Activated B cell treated with CpG ODN at 0.5 μM for 24 hours (primary cell): ENCODE data around the gene ROS1. TPM values are rescaled to one million over a fixed set of nuclear protein-coding genes. Genes with fewer than 3 reads are reported as not detected.

Experiments used
- ATAC-seq: fragments of 200-7000 bp; cut with Tn5 transposase; one replicate; pipeline ENCODE4 v1.10.0; 2021; ENCODE audit warnings: low read depth, mild to moderate bottlenecking, moderate library complexity
- CTCF ChIA-PET: fragments of 350-600 bp; sonication (Branson Sonifier 250); formaldehyde crosslinking; loops from one replicate; lab custom pipeline; 2021; ENCODE audit warnings: antibody characterized with exemption; lab: Charles Lee
- POLR2A ChIA-PET: fragments of 350-600 bp; sonication (Branson Sonifier 250); formaldehyde crosslinking; loops from one replicate; lab custom pipeline; 2021; ENCODE audit warnings: antibody characterized with exemption; lab: Charles Lee
- DNase-seq: peaks from one replicate; pipeline ENCODE4 v3.0.0; 2022
- H3K27ac Mint-ChIP-seq: one replicate; pipeline ENCODE4 v1.8.0; 2020; ENCODE audit warnings: mixed read lengths
- H3K27me3 Mint-ChIP-seq: one replicate; pipeline ENCODE4 v1.8.0; 2021; ENCODE audit warnings: mixed read lengths
- H3K36me3 Mint-ChIP-seq: one replicate; pipeline ENCODE4 v1.8.0; 2021; ENCODE audit warnings: low read depth, mixed read lengths
- H3K4me1 Mint-ChIP-seq: one replicate; pipeline ENCODE4 v1.8.0; 2021; ENCODE audit warnings: mixed read lengths
- H3K4me3 Mint-ChIP-seq: one replicate; pipeline ENCODE4 v1.8.0; 2020; ENCODE audit warnings: mild to moderate bottlenecking, mixed read lengths
- H3K9me3 Mint-ChIP-seq: one replicate; pipeline ENCODE4 v1.8.0; 2020; ENCODE audit warnings: mixed read lengths
- CTCF ChIP-seq: fragments of 200-600 bp; IDR thresholded peaks from one replicate; pipeline ENCODE4 v1.8.0; 2022; ENCODE audit warnings: antibody characterized with exemption, mild to moderate bottlenecking
- intact Hi-C: fragments of 100-400 bp; cut with micrococcal nuclease; formaldehyde crosslinking; loops from one replicate; pipeline ENCODE4 v1.15.1; 2024
- total RNA-seq: library from RNA; stranded (reverse); gene quantifications from 2 replicates; pipeline ENCODE4 v1.2.3, GENCODE V29; 2022

Gene ROS1
- total RNA-seq, 1 donor from 2014 or later: not detected

- no peaks in the 10 kb centered on the region for H3K36me3 Mint-ChIP-seq
- no peaks in the 10 kb centered on the region for H3K4me1 Mint-ChIP-seq
- H3K4me3 Mint-ChIP-seq: no peak overlapping the region
- no peak overlapping the region for H3K27ac Mint-ChIP-seq
- POLR2A ChIA-PET: no interaction called here
- ATAC-seq: no peak
- H3K27me3 Mint-ChIP-seq: peaks cover 10% of the 10 kb centered on the region
- TF ChIP-seq CTCF: no peak
- no peak for DNase-seq
- H3K9me3 Mint-ChIP-seq: no peaks in the 10 kb centered on the region
- intact Hi-C loops: no loop called here
- CTCF ChIA-PET: no interaction called here
These were observed 31.3 kb upstream of the ROS1 start for GRCh38 chr6:117456998-117457397.

GRCh38 chr6:117456250-117456649, 30.5 kb upstream of the ROS1 start:
- no peak for TF ChIP-seq CTCF
- DNase-seq: no peak
- H3K4me3 Mint-ChIP-seq: no peak overlapping the region

GRCh38 chr6:117451671-117452070, 25.9 kb upstream of the ROS1 start:
- Mint-ChIP-seq H3K27me3 (peaks cover 11% of the 10 kb centered on the region), H3K9me3 (no peaks in the 10 kb centered on the region), H3K4me3 (no peak overlapping the region), H3K27ac (no peak overlapping the region), H3K4me1 (no peaks in the 10 kb centered on the region), H3K36me3 (no peaks in the 10 kb centered on the region)
- no peak for DNase-seq
- POLR2A ChIA-PET: interaction anchor here (1.0 kb wide), 1 partner anchor 151 kb away, joined by 3 read pairs; the partner anchor contains the start of gene GOPC
- intact Hi-C loops: loop anchor here (2.0 kb wide), 1 partner anchor 1099 kb away; no protein-coding TSS in a partner anchor
- CTCF ChIA-PET: interaction anchor here (0.6 to 2.6 kb wide), 5 partner anchors 15 to 153 kb away, joined by 3 to 9 read pairs (median 5); no protein-coding TSS in a partner anchor
- TF ChIP-seq CTCF: no peak
- no peak for ATAC-seq

More at GRCh38 chr6:117456250-117456649, 30.5 kb upstream of the ROS1 start:
- H3K27me3 Mint-ChIP-seq: peaks cover 10% of the 10 kb centered on the region
- no peak for ATAC-seq
- POLR2A ChIA-PET: no interaction called here
- no peaks in the 10 kb centered on the region for H3K9me3 Mint-ChIP-seq
- CTCF ChIA-PET: no interaction called here
- H3K27ac Mint-ChIP-seq: no peak overlapping the region
- H3K36me3 Mint-ChIP-seq: no peaks in the 10 kb centered on the region
- H3K4me1 Mint-ChIP-seq: no peaks in the 10 kb centered on the region
- intact Hi-C loops: no loop called here

DNA sequence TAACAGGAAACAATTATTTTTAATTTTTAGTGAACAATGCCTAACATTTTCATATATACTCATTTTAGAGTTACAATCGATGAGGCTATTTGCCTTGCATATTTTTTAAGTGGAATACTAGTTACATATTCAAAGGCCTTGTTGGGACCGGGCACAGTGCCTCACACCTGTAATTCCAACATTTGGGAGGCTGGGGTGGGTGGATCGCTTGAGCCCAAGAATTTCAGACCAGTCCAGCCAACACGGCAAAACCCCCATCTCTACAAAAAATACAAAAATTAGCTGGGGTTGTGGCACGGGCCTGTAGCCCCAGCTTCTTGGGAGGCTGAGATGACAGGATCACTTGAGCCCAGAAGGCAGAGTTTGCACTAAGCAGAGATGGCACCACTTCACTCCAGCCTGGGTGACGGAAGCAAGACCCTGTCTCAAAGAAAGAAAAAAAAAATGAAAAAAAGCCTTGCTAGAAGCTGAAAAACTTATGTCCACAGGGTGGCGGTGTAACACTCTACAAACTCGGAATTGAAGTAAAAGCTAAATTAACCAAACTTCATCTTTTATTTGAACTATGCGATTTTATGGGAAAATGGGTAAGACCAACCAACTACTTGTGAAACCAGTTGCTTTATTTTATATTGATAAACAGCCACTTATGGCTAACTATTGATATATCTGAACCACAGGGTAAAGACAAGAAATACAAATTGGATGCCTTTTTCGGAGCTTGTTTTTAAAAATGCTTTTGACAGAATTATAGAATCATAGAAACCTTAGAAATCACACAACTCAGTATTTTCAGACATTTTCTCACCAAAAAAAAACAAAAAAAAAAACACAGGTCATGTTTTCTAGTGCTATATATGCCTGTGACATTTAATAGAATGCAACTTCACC, 24.1 kb upstream of the ROS1 start:
- Mint-ChIP-seq H3K36me3 (no peaks in the 10 kb centered on the region), H3K27me3 (peaks cover 17% of the 10 kb centered on the region), H3K4me3 (no peak overlapping the region), H3K9me3 (no peaks in the 10 kb centered on the region), H3K27ac (no peak overlapping the region), H3K4me1 (no peaks in the 10 kb centered on the region)
- intact Hi-C loops: loop anchor here (1.0 to 2.0 kb wide), 3 partner anchors 107 to 1101 kb away; no protein-coding TSS in a partner anchor
- CTCF ChIA-PET: interaction anchor here (0.7 to 3.4 kb wide), 9 partner anchors 100 to 1661 kb away, joined by 3 to 61 read pairs (median 6); partner anchors contain the start of gene GOPC
- TF ChIP-seq CTCF: no peak
- peak; percentile 34 for ATAC-seq
- POLR2A ChIA-PET: interaction anchor here (1.0 to 1.2 kb wide), 2 partner anchors 153 to 155 kb away, joined by 3 read pairs; partner anchors contain the start of gene GOPC
- no peak for DNase-seq
